ENCODE measurements around the gene CLNS1A. TPM values are rescaled to one million over a fixed set of nuclear protein-coding genes. Genes with fewer than 3 reads are reported as not detected.
A peak's percentile ranks its signal among the peaks of the same experiment; 100 is the strongest.
"Not testable (repeated sequence)": the region's sequence is repeated elsewhere in the genome, so short reads cannot be mapped to it uniquely, and the experiment has no call there.

CLNS1A gene
- total RNA-seq, 4 donors from 2014 or later, result 87.9 to 177 (median 114) TPM

DNA sequence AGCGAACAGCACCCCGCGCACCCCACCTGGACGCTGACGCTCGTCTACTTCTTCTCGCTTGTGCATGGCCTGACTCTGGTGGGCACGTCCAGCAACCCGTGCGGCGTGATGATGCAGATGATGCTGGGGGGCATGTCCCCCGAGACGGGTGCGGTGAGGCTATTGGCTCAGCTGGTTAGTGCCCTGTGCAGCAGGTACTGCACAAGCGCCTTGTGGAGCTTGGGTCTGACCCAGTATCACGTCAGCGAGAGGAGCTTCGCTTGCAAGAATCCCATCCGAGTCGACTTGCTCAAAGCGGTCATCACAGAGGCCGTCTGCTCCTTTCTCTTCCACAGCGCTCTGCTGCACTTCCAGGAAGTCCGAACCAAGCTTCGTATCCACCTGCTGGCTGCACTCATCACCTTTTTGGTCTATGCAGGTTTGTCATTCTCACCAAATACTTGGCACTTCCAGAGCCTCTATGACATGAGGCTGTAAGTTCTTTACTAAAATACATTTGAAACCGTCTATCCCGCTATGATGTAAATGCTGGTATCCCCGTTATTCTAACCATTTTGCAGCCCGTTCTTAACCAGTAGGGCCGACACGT is 47.3 kb downstream of the CLNS1A start:
- Histone ChIP-seq H3K4me3 (peak overlapping the region; percentile 43 to 73), H3K9me3 (no peaks in the 10 kb centered on the region), H3K27ac (peak overlapping the region; percentile 72 to 86), H3K4me1 (peaks cover 0 to 5% of the 10 kb centered on the region in 2 donors), H3K36me3 (no peaks in the 10 kb centered on the region), H3K27me3 (no peaks in the 10 kb centered on the region)
- peak; percentile 44 to 50 for DNase-seq
- intact Hi-C loops (cut with DNase I; ENCODE audit: low total_unique reads), result no loop called here
- TF ChIP-seq POLR2A (IDR thresholded peaks at IDR 0.05), result no peak

GRCh38 chr11:77589521-77590193 is 47.9 kb downstream of the CLNS1A start, which contains the start of gene AQP11:
AQP11 (plus strand) TSS chr11:77589953; CDS start chr11:77589993, 40 bp downstream.
- TF ChIP-seq CTCF (IDR thresholded peaks at IDR 0.05) (peak in 1 of 4 experiments; percentile 21), POLR2A (IDR thresholded peaks at IDR 0.05) (peak; percentile 28 to 45)
- Histone ChIP-seq H3K4me3 (peak within 1 kb of the TSS; percentile 43 to 73), H3K27ac (peak within 1 kb of the TSS; percentile 72 to 86), H3K36me3 (no peaks in the 10 kb centered on the region), H3K9me3 (no peaks in the 10 kb centered on the region), H3K4me1 (peaks cover 0 to 5% of the 10 kb centered on the region in 2 donors), H3K27me3 (no peaks in the 10 kb centered on the region)
- intact Hi-C loops (cut with DNase I; ENCODE audit: low total_unique reads), result no loop called here
- DNase-seq, result peak; percentile 72 to 79

GRCh38 chr11:77589181-77589520 is 48.4 kb downstream of the CLNS1A start:
- H3K4me3 ChIP-seq, result peak overlapping the region; percentile 43 to 73
- H3K27ac ChIP-seq, result peak overlapping the region; percentile 72 to 86
- intact Hi-C loops (cut with DNase I; ENCODE audit: low total_unique reads), result no loop called here
- no peak for DNase-seq
- H3K36me3 ChIP-seq, result no peaks in the 10 kb centered on the region
- H3K9me3 ChIP-seq, result no peaks in the 10 kb centered on the region
- no peaks in the 10 kb centered on the region for H3K27me3 ChIP-seq
- peaks cover 0 to 5% of the 10 kb centered on the region in 2 donors for H3K4me1 ChIP-seq
- no peak for TF ChIP-seq POLR2A (IDR thresholded peaks at IDR 0.05)
- TF ChIP-seq CTCF (IDR thresholded peaks at IDR 0.05), result no peak

DNA sequence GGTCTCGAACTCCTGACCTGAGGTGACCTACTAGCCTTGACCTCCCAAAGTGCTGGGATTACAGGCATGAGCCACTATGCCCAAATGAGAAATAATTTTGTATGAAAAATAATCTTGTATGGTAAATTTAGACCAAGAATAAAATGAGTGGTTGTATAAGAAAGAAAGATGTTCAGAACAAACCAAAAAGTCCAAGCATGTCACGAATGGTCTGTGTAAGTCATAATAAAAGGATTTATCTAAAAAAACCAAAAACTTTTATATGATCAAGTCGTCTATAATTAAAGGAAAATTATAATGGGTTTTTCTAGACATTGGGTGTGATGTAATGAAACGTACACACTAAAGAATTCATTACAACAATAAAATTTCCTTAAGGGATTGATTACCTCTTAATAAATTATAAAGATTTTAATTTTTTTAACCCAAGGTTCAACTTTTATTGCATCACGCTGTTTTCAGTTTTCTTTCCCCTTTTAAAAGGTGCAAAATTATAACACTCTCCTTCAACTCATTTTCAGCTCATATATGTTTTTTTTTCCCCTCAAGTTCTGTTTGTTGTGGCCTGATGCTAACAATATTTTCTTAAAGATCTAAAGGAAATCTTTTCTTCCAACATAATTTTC is 56.8 kb downstream of the CLNS1A start:
- Histone ChIP-seq H3K9me3 (no peaks in the 10 kb centered on the region), H3K27me3 (no peaks in the 10 kb centered on the region), H3K27ac (no peak overlapping the region), H3K4me1 (no peaks in the 10 kb centered on the region), H3K36me3 (no peaks in the 10 kb centered on the region), H3K4me3 (no peak overlapping the region)
- intact Hi-C loops (cut with DNase I; ENCODE audit: low total_unique reads), result no loop called here
- DNase-seq, result no peak
- no peak for TF ChIP-seq POLR2A (IDR thresholded peaks at IDR 0.05)
- TF ChIP-seq CTCF (IDR thresholded peaks at IDR 0.05), result no peak

DNA sequence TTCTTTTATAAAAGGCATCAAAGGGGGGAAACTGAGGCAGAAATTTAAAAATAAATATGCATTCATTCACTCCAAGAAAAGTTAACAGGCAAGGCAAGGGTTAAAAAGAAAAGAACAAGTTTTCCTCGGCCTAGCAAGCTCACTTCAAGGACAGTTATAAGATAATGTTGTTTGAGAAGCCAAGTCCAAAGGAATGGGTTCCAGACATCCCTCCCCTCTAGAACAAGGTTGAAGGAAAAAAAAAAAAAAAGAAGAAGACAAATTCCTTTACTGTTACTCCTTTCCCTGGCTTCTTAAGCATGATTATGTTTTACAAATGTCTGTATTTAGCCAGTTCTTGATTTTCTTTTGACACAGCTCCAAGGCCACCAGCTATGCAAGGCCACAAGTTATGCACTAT is 62.2 kb downstream of the CLNS1A start:
- H3K27ac ChIP-seq; H3K27me3 ChIP-seq; intact Hi-C loops (cut with DNase I; ENCODE audit: low total_unique reads); H3K36me3 ChIP-seq; DNase-seq; H3K4me1 ChIP-seq; H3K4me3 ChIP-seq; H3K9me3 ChIP-seq: not testable (repeated sequence)

DNA sequence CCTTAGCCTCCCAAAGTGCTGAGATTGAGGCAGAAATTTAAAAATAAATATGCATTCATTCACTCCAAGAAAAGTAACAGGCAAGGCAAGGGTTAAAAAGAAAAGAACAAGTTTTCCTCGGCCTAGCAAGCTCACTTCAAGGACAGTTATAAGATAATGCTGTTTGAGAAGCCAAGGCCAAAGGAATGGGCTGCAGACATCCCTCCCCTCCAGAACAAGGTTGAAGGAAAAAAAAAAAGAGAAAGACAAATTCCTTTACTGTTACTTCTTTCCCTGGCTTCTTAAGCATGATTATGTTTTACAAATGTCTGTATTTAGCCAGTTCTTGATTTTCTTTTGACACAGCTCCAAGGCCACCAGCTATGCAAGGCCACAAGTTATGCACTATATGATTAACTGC is 66.7 kb downstream of the CLNS1A start:
- H3K36me3 ChIP-seq; DNase-seq; H3K4me1 ChIP-seq; intact Hi-C loops (cut with DNase I; ENCODE audit: low total_unique reads); H3K27ac ChIP-seq; H3K27me3 ChIP-seq; H3K9me3 ChIP-seq; H3K4me3 ChIP-seq: not testable (repeated sequence)
